SU-DHL-6 (cell line): Measurements from ENCODE around the gene CREBBP.

Source experiments
- H2AFZ ChIP-seq: fragments of 200-600 bp; sonication (generic); 2 replicates; pipeline ENCODE4 v1.6.1; 2014; ENCODE audit warnings: low read depth, mild to moderate bottlenecking, moderate library complexity, mixed read lengths, antibody characterized with exemption, low read length; ENCODE audit not compliant: severe bottlenecking
- H3F3A ChIP-seq: fragments of 200-600 bp; shearing (Covaris generic); 2 replicates; pipeline ENCODE4 v1.6.0; 2016; ENCODE audit warnings: antibody characterized with exemption, mild to moderate bottlenecking; ENCODE audit not compliant: insufficient read depth
- H3K27ac ChIP-seq: fragments of 200-600 bp; sonication (generic); 2 replicates; pipeline ENCODE4 v1.5.1; 2016; ENCODE audit warnings: low read depth, mild to moderate bottlenecking, low read length, moderate library complexity, mixed read lengths
- H3K27me3 ChIP-seq: fragments of 200-600 bp; sonication (generic), shearing (Covaris generic); 2 replicates; pipeline ENCODE4 v1.6.0; 2014; ENCODE audit warnings: mild to moderate bottlenecking, low read length
- H3K36me3 ChIP-seq: fragments of 200-600 bp; sonication (generic); 2 replicates; pipeline ENCODE4 v1.6.1; 2014; ENCODE audit warnings: mild to moderate bottlenecking, low read length, mixed read lengths
- H3K4me2 ChIP-seq: fragments of 300-600, 200-600 bp; shearing (Covaris generic), sonication (generic); 2 replicates; pipeline ENCODE4 v1.6.0; 2014; ENCODE audit warnings: low read length, low read depth, mild to moderate bottlenecking; ENCODE audit not compliant: poor library complexity, severe bottlenecking
- H3K4me3 ChIP-seq: fragments of 200-600 bp; sonication (generic); 2 replicates; pipeline ENCODE4 v1.5.1; 2014; ENCODE audit warnings: antibody characterized with exemption, low read length, mild to moderate bottlenecking, mixed read lengths; ENCODE audit not compliant: insufficient read depth, poor library complexity, severe bottlenecking
- H3K79me2 ChIP-seq: fragments of 200-600 bp; sonication (generic); 2 replicates; pipeline ENCODE4 v1.6.1; 2014; ENCODE audit warnings: mild to moderate bottlenecking, low read length, moderate library complexity; ENCODE audit not compliant: insufficient read depth
- H3K9ac ChIP-seq: fragments of 200-600 bp; sonication (generic); 2 replicates; pipeline ENCODE4 v1.7.0; 2014; ENCODE audit warnings: mild to moderate bottlenecking, low read length
- H3K9me2 ChIP-seq: fragments of 200-600 bp; sonication (generic); replicated peaks from 2 replicates; pipeline ENCODE4 v1.6.1; 2014; ENCODE audit warnings: low read length; ENCODE audit not compliant: insufficient read depth
- H3K9me3 ChIP-seq: fragments of 200-600 bp; sonication (generic); 2 replicates; pipeline ENCODE4 v1.6.1; 2014; ENCODE audit warnings: low read length, mixed read lengths; ENCODE audit not compliant: insufficient read depth
- H4K20me1 ChIP-seq: fragments of 200-600 bp; sonication (generic); 2 replicates; pipeline ENCODE4 v1.6.1; 2014; ENCODE audit warnings: low read depth, mild to moderate bottlenecking, antibody characterized with exemption, low read length, moderate library complexity, mixed read lengths
- CTCF ChIP-seq: fragments of 200-600 bp; sonication (generic); IDR thresholded peaks from one replicate; pipeline ENCODE4 v1.5.1; 2017; ENCODE audit warnings: antibody characterized with exemption, mild to moderate bottlenecking, low read length, moderate library complexity; ENCODE audit not compliant: insufficient read depth, poor library complexity, severe bottlenecking
- EZH2phosphoT487 ChIP-seq: fragments of 200-600 bp; sonication (generic), shearing (Covaris generic); conservative IDR thresholded peaks from 2 replicates; pipeline ENCODE4 v1.6.1; 2018; ENCODE audit warnings: mild to moderate bottlenecking, antibody characterized with exemption, low read length, moderate library complexity, mixed read lengths

CREBBP gene

GRCh38 chr16:3793161-3793576 is 87.3 kb downstream of the CREBBP start:
- Histone ChIP-seq H4K20me1 (no peaks in the 10 kb centered on the region; the same call in 1 of the 2 replicates), H3K27ac (no peak overlapping the region), H3K79me2 (peaks cover 57% of the 10 kb centered on the region), H2AFZ (no peak overlapping the region), H3K9me3 (no peaks in the 10 kb centered on the region), H3K4me3 (no peak overlapping the region), H3F3A (no peaks in the 10 kb centered on the region), H3K4me2 (no peak overlapping the region), H3K9me2 (no peaks in the 10 kb centered on the region), H3K9ac (no peak overlapping the region), H3K27me3 (no peaks in the 10 kb centered on the region), H3K36me3 (no peaks in the 10 kb centered on the region; the same call in 1 of the 2 replicates)
- no peak for TF ChIP-seq CTCF

GRCh38 chr16:3792472-3793012 is 88.0 kb downstream of the CREBBP start:
- no peaks in the 10 kb centered on the region; the same call in 1 of the 2 replicates for H3K36me3 ChIP-seq
- H3K79me2 ChIP-seq = peaks cover 51% of the 10 kb centered on the region
- no peaks in the 10 kb centered on the region for H3K9me3 ChIP-seq
- no peak overlapping the region for H2AFZ ChIP-seq
- H3K9me2 ChIP-seq = no peaks in the 10 kb centered on the region
- H3F3A ChIP-seq = no peaks in the 10 kb centered on the region
- no peak overlapping the region for H3K27ac ChIP-seq
- no peaks in the 10 kb centered on the region for H3K27me3 ChIP-seq
- no peak for TF ChIP-seq CTCF
- no peak for TF ChIP-seq EZH2phosphoT487
- no peaks in the 10 kb centered on the region for H4K20me1 ChIP-seq
- H3K9ac ChIP-seq = no peak overlapping the region
- no peak overlapping the region for H3K4me3 ChIP-seq
- no peak overlapping the region for H3K4me2 ChIP-seq

- TF ChIP-seq CTCF (no peak), EZH2phosphoT487 (no peak)
- Histone ChIP-seq H3K27me3 (no peaks in the 10 kb centered on the region), H3F3A (no peaks in the 10 kb centered on the region), H4K20me1 (no peaks in the 10 kb centered on the region), H3K36me3 (no peaks in the 10 kb centered on the region; the same call in 1 of the 2 replicates), H3K9me3 (no peaks in the 10 kb centered on the region), H3K9me2 (no peaks in the 10 kb centered on the region), H3K27ac (no peak overlapping the region), H3K79me2 (peaks cover 42% of the 10 kb centered on the region), H3K9ac (no peak overlapping the region), H2AFZ (no peak overlapping the region), H3K4me3 (no peak overlapping the region), H3K4me2 (no peak overlapping the region)
These were observed 88.8 kb downstream of the CREBBP start for GRCh38 chr16:3791701-3792100.
